HL-60 (cell line): ENCODE measurements around the gene TECTB.

Source experiments
- DNase-seq, 2 experiments: peaks; one replicate each; pipeline ENCODE4 v3.0.0-alpha.2; 2010 to 2020; ENCODE audit warnings: low read depth in 1 of 2, low spot score in 1 of 2
- H3K27ac ChIP-seq: fragments of 250-450 bp; sonication (Bioruptor Pico); replicated peaks from 2 replicates; pipeline ENCODE4 v1.5.1; 2020; ENCODE audit warnings: mild to moderate bottlenecking, moderate library complexity
- H3K27me3 ChIP-seq: fragments of 250-450 bp; sonication (Bioruptor Pico); 2 replicates; pipeline ENCODE4 v1.5.1; 2021; ENCODE audit warnings: mild to moderate bottlenecking, moderate library complexity; ENCODE audit not compliant: insufficient read depth, poor library complexity, severe bottlenecking
- H3K4me3 ChIP-seq: replicated peaks from 2 replicates; pipeline ENCODE4 v1.5.1; 2011; ENCODE audit warnings: mild to moderate bottlenecking, control low read depth, low read length; ENCODE audit not compliant: insufficient read depth
- GABPA ChIP-seq: IDR thresholded peaks from 2 replicates; pipeline ENCODE4 v1.6.1; 2012; ENCODE audit warnings: low read depth
- POLR2AphosphoS5 ChIP-seq: IDR thresholded peaks from 2 replicates; pipeline ENCODE4 v1.6.1; 2012; ENCODE audit warnings: low read depth
- SPI1 ChIP-seq: IDR thresholded peaks from 2 replicates; pipeline ENCODE4 v1.6.1; 2012; ENCODE audit warnings: low read depth, mild to moderate bottlenecking, borderline replicate concordance
- TF ChIP-seq, protein P1 (sequence below): IDR thresholded peaks from 2 replicates; pipeline ENCODE4 v1.6.1; 2012; ENCODE audit warnings: low read depth; ENCODE audit not compliant: insufficient replicate concordance
- TF ChIP-seq, protein P2 (sequence below): IDR thresholded peaks from one replicate; pipeline ENCODE4 v1.5.1; 2011; ENCODE audit warnings: low read length, control low read depth, inconsistent platforms; ENCODE audit not compliant: insufficient read depth

The TECTB gene

DNA sequence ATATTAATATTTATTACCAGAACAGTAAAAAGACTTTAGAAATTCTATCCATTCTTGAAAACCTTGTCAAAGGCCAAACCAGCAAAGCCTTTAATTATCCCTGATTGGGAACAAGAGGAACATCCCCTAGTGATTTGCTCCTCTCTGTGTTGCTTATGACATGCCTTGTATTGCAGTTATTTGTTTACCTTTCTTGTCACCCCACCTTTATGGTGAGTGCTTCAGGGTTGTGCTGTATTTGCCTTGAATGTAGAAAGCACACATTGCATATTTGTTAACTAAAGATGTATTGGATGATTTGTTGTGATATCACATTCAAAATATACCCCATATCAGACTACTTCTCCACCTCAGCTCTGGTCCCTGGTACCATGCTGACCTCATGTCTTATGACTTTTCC is 23.5 kb upstream of the TECTB start:
- DNase-seq: no peak
- TF ChIP-seq, protein P1, sequence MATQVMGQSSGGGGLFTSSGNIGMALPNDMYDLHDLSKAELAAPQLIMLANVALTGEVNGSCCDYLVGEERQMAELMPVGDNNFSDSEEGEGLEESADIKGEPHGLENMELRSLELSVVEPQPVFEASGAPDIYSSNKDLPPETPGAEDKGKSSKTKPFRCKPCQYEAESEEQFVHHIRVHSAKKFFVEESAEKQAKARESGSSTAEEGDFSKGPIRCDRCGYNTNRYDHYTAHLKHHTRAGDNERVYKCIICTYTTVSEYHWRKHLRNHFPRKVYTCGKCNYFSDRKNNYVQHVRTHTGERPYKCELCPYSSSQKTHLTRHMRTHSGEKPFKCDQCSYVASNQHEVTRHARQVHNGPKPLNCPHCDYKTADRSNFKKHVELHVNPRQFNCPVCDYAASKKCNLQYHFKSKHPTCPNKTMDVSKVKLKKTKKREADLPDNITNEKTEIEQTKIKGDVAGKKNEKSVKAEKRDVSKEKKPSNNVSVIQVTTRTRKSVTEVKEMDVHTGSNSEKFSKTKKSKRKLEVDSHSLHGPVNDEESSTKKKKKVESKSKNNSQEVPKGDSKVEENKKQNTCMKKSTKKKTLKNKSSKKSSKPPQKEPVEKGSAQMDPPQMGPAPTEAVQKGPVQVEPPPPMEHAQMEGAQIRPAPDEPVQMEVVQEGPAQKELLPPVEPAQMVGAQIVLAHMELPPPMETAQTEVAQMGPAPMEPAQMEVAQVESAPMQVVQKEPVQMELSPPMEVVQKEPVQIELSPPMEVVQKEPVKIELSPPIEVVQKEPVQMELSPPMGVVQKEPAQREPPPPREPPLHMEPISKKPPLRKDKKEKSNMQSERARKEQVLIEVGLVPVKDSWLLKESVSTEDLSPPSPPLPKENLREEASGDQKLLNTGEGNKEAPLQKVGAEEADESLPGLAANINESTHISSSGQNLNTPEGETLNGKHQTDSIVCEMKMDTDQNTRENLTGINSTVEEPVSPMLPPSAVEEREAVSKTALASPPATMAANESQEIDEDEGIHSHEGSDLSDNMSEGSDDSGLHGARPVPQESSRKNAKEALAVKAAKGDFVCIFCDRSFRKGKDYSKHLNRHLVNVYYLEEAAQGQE: no peak
- TF ChIP-seq, protein P2, sequence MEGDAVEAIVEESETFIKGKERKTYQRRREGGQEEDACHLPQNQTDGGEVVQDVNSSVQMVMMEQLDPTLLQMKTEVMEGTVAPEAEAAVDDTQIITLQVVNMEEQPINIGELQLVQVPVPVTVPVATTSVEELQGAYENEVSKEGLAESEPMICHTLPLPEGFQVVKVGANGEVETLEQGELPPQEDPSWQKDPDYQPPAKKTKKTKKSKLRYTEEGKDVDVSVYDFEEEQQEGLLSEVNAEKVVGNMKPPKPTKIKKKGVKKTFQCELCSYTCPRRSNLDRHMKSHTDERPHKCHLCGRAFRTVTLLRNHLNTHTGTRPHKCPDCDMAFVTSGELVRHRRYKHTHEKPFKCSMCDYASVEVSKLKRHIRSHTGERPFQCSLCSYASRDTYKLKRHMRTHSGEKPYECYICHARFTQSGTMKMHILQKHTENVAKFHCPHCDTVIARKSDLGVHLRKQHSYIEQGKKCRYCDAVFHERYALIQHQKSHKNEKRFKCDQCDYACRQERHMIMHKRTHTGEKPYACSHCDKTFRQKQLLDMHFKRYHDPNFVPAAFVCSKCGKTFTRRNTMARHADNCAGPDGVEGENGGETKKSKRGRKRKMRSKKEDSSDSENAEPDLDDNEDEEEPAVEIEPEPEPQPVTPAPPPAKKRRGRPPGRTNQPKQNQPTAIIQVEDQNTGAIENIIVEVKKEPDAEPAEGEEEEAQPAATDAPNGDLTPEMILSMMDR: no peak
- TF ChIP-seq SPI1 (no peak), GABPA (no peak), POLR2AphosphoS5 (no peak)
- Histone ChIP-seq H3K4me3 (no peak overlapping the region), H3K27ac (no peak overlapping the region), H3K27me3 (peaks cover 3% of the 10 kb centered on the region)

GRCh38 chr10:112260831-112261230 is 22.4 kb upstream of the TECTB start:
- H3K4me3 ChIP-seq: no peak overlapping the region
- TF ChIP-seq, protein P2: no peak
- TF ChIP-seq GABPA (no peak), SPI1 (no peak), POLR2AphosphoS5 (no peak)
- TF ChIP-seq, protein P1: no peak
- H3K27me3 ChIP-seq: peaks cover 3% of the 10 kb centered on the region
- H3K27ac ChIP-seq: no peak overlapping the region
- DNase-seq: no peak

GRCh38 chr10:112261281-112261822 is 21.8 kb upstream of the TECTB start:
- Histone ChIP-seq H3K27ac (no peak overlapping the region), H3K27me3 (peaks cover 3% of the 10 kb centered on the region)
- no peak for DNase-seq

More at GRCh38 chr10:112261281-112261822, 21.8 kb upstream of the TECTB start:
- no peak overlapping the region for H3K4me3 ChIP-seq
- no peak for TF ChIP-seq GABPA
- TF ChIP-seq, protein P2: no peak
- TF ChIP-seq SPI1: no peak
- TF ChIP-seq POLR2AphosphoS5: no peak
- TF ChIP-seq, protein P1: no peak
